H9 (cell line): ENCODE results near the gene SOWAHC. TPM values are rescaled to one million over a fixed set of nuclear protein-coding genes. Genes with fewer than 3 reads are reported as not detected.

Experiments
- DNase-seq: peaks from one replicate; pipeline ENCODE4 v3.0.0-alpha.2; 2017
- H2AFZ ChIP-seq: one replicate; pipeline ENCODE4 v1.6.1; 2013; ENCODE audit warnings: mild to moderate bottlenecking, low read length, control low read depth, moderate library complexity
- H2AK5ac ChIP-seq: 2 replicates; pipeline ENCODE4 v1.6.1; 2013; ENCODE audit warnings: low read length, control low read depth, mixed read lengths; ENCODE audit not compliant: insufficient read length
- H2BK120ac ChIP-seq: one replicate; pipeline ENCODE4 v1.6.1; 2013; ENCODE audit warnings: low read depth, mild to moderate bottlenecking, low read length, control low read depth, inconsistent platforms; ENCODE audit not compliant: poor library complexity, severe bottlenecking
- H2BK12ac ChIP-seq: 2 replicates; pipeline ENCODE4 v1.6.1; 2013; ENCODE audit warnings: low read length, control low read depth, mixed read lengths, low read depth; ENCODE audit not compliant: insufficient read length
- H2BK15ac ChIP-seq: 2 replicates; pipeline ENCODE4 v1.6.1; 2013; ENCODE audit warnings: low read depth, low read length, control low read depth
- H2BK20ac ChIP-seq: one replicate; pipeline ENCODE4 v1.6.1; 2013; ENCODE audit warnings: low read depth, mild to moderate bottlenecking, low read length, control low read depth, inconsistent platforms; ENCODE audit not compliant: poor library complexity, severe bottlenecking
- H2BK5ac ChIP-seq: 2 replicates; pipeline ENCODE4 v1.6.1; 2013; ENCODE audit warnings: low read length, control low read depth, mixed read lengths; ENCODE audit not compliant: insufficient read length
- H3K14ac ChIP-seq: 2 replicates; pipeline ENCODE4 v1.6.1; 2013; ENCODE audit warnings: low read length, control low read depth; ENCODE audit not compliant: insufficient read depth
- H3K18ac ChIP-seq: 2 replicates; pipeline ENCODE4 v1.6.1; 2013; ENCODE audit warnings: low read depth, mild to moderate bottlenecking, mixed read lengths, low read length, control low read depth; ENCODE audit not compliant: insufficient read length
- H3K23ac ChIP-seq: 2 replicates; pipeline ENCODE4 v1.6.1; 2013; ENCODE audit warnings: low read length, control low read depth, mixed read lengths, low read depth; ENCODE audit not compliant: insufficient read length
- H3K23me2 ChIP-seq: 2 replicates; pipeline ENCODE4 v1.6.1; 2013; ENCODE audit warnings: low read depth, mild to moderate bottlenecking, mixed read lengths, low read length, control low read depth; ENCODE audit not compliant: insufficient read length, poor library complexity, severe bottlenecking
- H3K27ac ChIP-seq: 2 replicates; pipeline ENCODE4 v1.5.1; 2013; ENCODE audit warnings: low read length, control low read depth, mixed read lengths, low read depth; ENCODE audit not compliant: insufficient read length
- H3K27me3 ChIP-seq: 2 replicates; pipeline ENCODE4 v1.6.1; 2013; ENCODE audit warnings: low read length, control low read depth, inconsistent platforms; ENCODE audit not compliant: insufficient read depth
- H3K4ac ChIP-seq: 2 replicates; pipeline ENCODE4 v1.6.1; 2013; ENCODE audit warnings: low read depth, mild to moderate bottlenecking, control low read depth, inconsistent platforms, low read length, moderate library complexity
- H3K4me1 ChIP-seq: 2 replicates; pipeline ENCODE4 v1.6.1; 2013; ENCODE audit warnings: low read length, control low read depth, inconsistent platforms; ENCODE audit not compliant: insufficient read depth
- H3K4me2 ChIP-seq: 2 replicates; pipeline ENCODE4 v1.6.1; 2013; ENCODE audit warnings: low read length, control low read depth, mixed read lengths; ENCODE audit not compliant: insufficient read length, insufficient read depth
- H3K56ac ChIP-seq: 2 replicates; pipeline ENCODE4 v1.6.1; 2013; ENCODE audit warnings: low read depth, mild to moderate bottlenecking, mixed read lengths, low read length, control low read depth; ENCODE audit not compliant: insufficient read length
- H3K79me1 ChIP-seq: 2 replicates; pipeline ENCODE4 v1.6.1; 2013; ENCODE audit warnings: low read depth, mild to moderate bottlenecking, moderate library complexity, low read length, control low read depth, inconsistent platforms; ENCODE audit not compliant: insufficient read depth, poor library complexity, severe bottlenecking
- H3K79me2 ChIP-seq: 2 replicates; pipeline ENCODE4 v1.6.1; 2013; ENCODE audit warnings: low read length, control low read depth, inconsistent platforms; ENCODE audit not compliant: insufficient read depth
- H3K9ac ChIP-seq: 2 replicates; pipeline ENCODE4 v1.6.1; 2013; ENCODE audit warnings: low read length, control low read depth, mixed read lengths; ENCODE audit not compliant: insufficient read length; ENCODE audit errors: extremely low read depth
- H3K9me3 ChIP-seq: one replicate; pipeline ENCODE4 v1.6.1; 2013; ENCODE audit warnings: low read depth, low read length, inconsistent platforms; ENCODE audit not compliant: control insufficient read depth
- H3T11ph ChIP-seq: one replicate; pipeline ENCODE4 v1.6.1; 2013; ENCODE audit warnings: mild to moderate bottlenecking, low read length, control low read depth, inconsistent platforms
- H4K20me1 ChIP-seq: one replicate; pipeline ENCODE4 v1.6.1; 2013; ENCODE audit not compliant: control insufficient read depth, insufficient read length, insufficient read depth
- H4K5ac ChIP-seq: 2 replicates; pipeline ENCODE4 v1.6.1; 2013; ENCODE audit warnings: low read depth, mild to moderate bottlenecking, mixed read lengths, low read length, control low read depth; ENCODE audit not compliant: insufficient read length
- H4K8ac ChIP-seq: replicated peaks from 2 replicates; pipeline ENCODE4 v1.6.1; 2013; ENCODE audit warnings: low read length, control low read depth, mixed read lengths, low read depth; ENCODE audit not compliant: insufficient read length
- H4K91ac ChIP-seq: 2 replicates; pipeline ENCODE4 v1.6.1; 2013; ENCODE audit warnings: low read depth, mild to moderate bottlenecking, moderate library complexity, mixed read lengths, low read length, control low read depth; ENCODE audit not compliant: insufficient read length
- H3K27ac Mint-ChIP-seq, 3 experiments: 2 replicates in 2 of 3; 3 replicates in 1 of 3; pipeline ENCODE4 v1.8.0; 2020 to 2021; ENCODE audit warnings: mixed read lengths in 3 of 3, mild to moderate bottlenecking in 1 of 3, moderate library complexity in 1 of 3
- H3K27me3 Mint-ChIP-seq: 2 replicates; pipeline ENCODE4 v1.8.0; 2021; ENCODE audit warnings: low read depth, mild to moderate bottlenecking, moderate library complexity, mixed read lengths
- H3K36me3 Mint-ChIP-seq, 3 experiments: 2 replicates in 2 of 3; 3 replicates in 1 of 3; pipeline ENCODE4 v1.8.0; 2020 to 2021; ENCODE audit warnings: low read depth in 3 of 3, mixed read lengths in 3 of 3; ENCODE audit not compliant: insufficient read depth in 1 of 3
- H3K4me1 Mint-ChIP-seq, 2 experiments: 2 replicates each; pipeline ENCODE4 v1.8.0; 2020; ENCODE audit warnings: mixed read lengths in 2 of 2
- H3K4me3 Mint-ChIP-seq, 2 experiments: 2 replicates in 1 of 2; 3 replicates in 1 of 2; pipeline ENCODE4 v1.8.0; 2020 to 2021; ENCODE audit warnings: mild to moderate bottlenecking in 2 of 2, mixed read lengths in 2 of 2, moderate library complexity in 1 of 2
- H3K9me3 Mint-ChIP-seq, 2 experiments: 2 replicates in 1 of 2; 3 replicates in 1 of 2; pipeline ENCODE4 v1.8.0; 2020; ENCODE audit warnings: mild to moderate bottlenecking in 2 of 2, mixed read lengths in 2 of 2, moderate library complexity in 1 of 2
- CTCF ChIP-seq: fragments of 200-600 bp; sonication (generic); conservative IDR thresholded peaks from 3 replicates; pipeline ENCODE4 v1.8.0; 2021; ENCODE audit warnings: antibody characterized with exemption, mild to moderate bottlenecking
- WGBS: extraction: QIAGEN DNeasy Blood & Tissue Kit; methylation state at CpG from one replicate; pipeline ENCODE4 v1.1.7; 2013; ENCODE audit warnings: missing lambda C conversion rate, low lambda C conversion rate, mixed read lengths; ENCODE audit not compliant: insufficient read length; ENCODE audit errors: extremely low coverage; 5-methylcytosine and 5-hydroxymethylcytosine counted together
- total RNA-seq: library from RNA; stranded (reverse); gene quantifications from 2 replicates; pipeline ENCODE4 v1.2.1, GENCODE V29; 2021

Gene SOWAHC
- total RNA-seq, 1 experiment from 2014 or later = 20.1 TPM

DNA sequence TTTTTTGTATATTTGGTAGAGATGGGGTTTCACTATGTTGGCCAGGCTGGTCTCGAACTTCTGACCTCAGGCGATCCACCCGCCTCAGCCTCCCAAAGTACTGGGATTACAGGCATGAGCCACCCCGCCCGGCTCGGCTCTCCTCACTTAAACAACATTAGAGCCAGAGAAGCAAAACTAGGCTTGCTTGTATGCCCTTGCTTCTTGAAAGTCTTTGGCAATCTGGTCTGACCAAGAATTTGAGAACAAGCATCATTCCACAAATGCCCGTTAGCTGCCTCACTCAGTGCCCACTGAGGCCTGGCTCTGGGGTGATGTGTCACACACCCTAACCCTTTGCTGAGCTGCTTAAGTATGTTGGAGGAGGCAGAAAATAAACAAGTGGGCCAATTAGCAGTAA, 33.5 kb downstream of the SOWAHC start:
- H2AFZ ChIP-seq = no peak overlapping the region
- no peak overlapping the region for H4K5ac ChIP-seq
- H3K27me3 ChIP-seq = no peaks in the 10 kb centered on the region
- no peaks in the 10 kb centered on the region for H3K79me1 ChIP-seq
- Mint-ChIP-seq H3K36me3 (no peaks in the 10 kb centered on the region), H3K9me3 (no peaks in the 10 kb centered on the region), H3K27me3 (no peaks in the 10 kb centered on the region), H3K27ac (no peak overlapping the region; a peak in 1 of 7 replicates), H3K4me3 (no peak overlapping the region), H3K4me1 (peaks cover 25 to 32% of the 10 kb centered on the region in 2 experiments)
- no peak overlapping the region for H3K4me2 ChIP-seq
- H3K14ac ChIP-seq = no peak overlapping the region
- no peaks in the 10 kb centered on the region; the same call in 1 of the 2 replicates for H3K4me1 ChIP-seq
- no peak overlapping the region for H3K9ac ChIP-seq
- no peak overlapping the region for H4K8ac ChIP-seq
- H3K56ac ChIP-seq = no peak overlapping the region
- no peak overlapping the region for H3T11ph ChIP-seq
- no peak overlapping the region for H4K91ac ChIP-seq
- no peak overlapping the region for H2BK15ac ChIP-seq
- no peak overlapping the region for H3K23ac ChIP-seq
- H3K23me2 ChIP-seq = no peaks in the 10 kb centered on the region
- H2BK120ac ChIP-seq = no peak overlapping the region
- no peak overlapping the region for H2AK5ac ChIP-seq
- H3K18ac ChIP-seq = peak overlapping the region; percentile 29
- no peak overlapping the region for H3K4ac ChIP-seq
- no peaks in the 10 kb centered on the region for H4K20me1 ChIP-seq
- no peak overlapping the region for H2BK20ac ChIP-seq
- no peaks in the 10 kb centered on the region for H3K9me3 ChIP-seq
- no peak overlapping the region for H3K27ac ChIP-seq
- H2BK12ac ChIP-seq = no peak overlapping the region
- H2BK5ac ChIP-seq = no peak overlapping the region
- DNase-seq = no peak
- TF ChIP-seq CTCF = no peak
- WGBS = no CpG with 5 or more reads among the region's 7 CpGs
- H3K79me2 ChIP-seq = no peaks in the 10 kb centered on the region
